GM23248 (cell line): ENCODE results near the gene PLPPR3.

Source experiments
- EZH2 ChIP-seq: fragments of 200-600 bp; sonication (generic); IDR thresholded peaks from 2 replicates; pipeline ENCODE4 v1.6.1; 2018; ENCODE audit warnings: antibody characterized with exemption, mild to moderate bottlenecking; ENCODE audit not compliant: insufficient read depth, poor library complexity, severe bottlenecking
- EZH2phosphoT487 ChIP-seq: fragments of 200-600 bp; sonication (generic); IDR thresholded peaks from 2 replicates; pipeline ENCODE4 v1.6.1; 2018; ENCODE audit warnings: antibody characterized with exemption, moderate library complexity, mild to moderate bottlenecking, low read depth; ENCODE audit not compliant: insufficient read depth

DNA sequence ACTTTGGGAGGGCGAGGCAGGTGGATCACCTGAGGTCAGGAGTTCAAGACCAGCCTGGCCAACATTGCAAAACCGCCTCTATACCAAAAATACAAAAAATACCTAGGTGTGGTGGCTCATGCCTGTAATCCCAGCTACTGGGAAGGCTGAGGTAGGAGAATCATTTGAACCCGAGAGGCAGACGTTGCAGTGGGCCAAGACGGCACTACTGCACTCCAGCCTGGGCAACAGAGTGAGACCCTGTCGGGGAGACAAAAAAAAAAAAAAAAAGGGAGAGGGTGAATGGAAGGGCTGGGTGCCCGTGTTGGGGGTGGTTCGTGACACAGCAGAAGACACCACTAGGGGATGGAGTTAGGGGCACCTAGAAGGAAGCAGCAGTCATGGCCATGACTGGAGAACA, 48.6 kb upstream of the PLPPR3 start:
- no peak for TF ChIP-seq EZH2
- no peak for TF ChIP-seq EZH2phosphoT487
